ENCODE results near the gene ABCG5. TPM values are rescaled to one million over a fixed set of nuclear protein-coding genes. Genes with fewer than 3 reads are reported as not detected.

Gene ABCG5
- total RNA-seq = not detected
- long read RNA-seq = 0 reads

DNA sequence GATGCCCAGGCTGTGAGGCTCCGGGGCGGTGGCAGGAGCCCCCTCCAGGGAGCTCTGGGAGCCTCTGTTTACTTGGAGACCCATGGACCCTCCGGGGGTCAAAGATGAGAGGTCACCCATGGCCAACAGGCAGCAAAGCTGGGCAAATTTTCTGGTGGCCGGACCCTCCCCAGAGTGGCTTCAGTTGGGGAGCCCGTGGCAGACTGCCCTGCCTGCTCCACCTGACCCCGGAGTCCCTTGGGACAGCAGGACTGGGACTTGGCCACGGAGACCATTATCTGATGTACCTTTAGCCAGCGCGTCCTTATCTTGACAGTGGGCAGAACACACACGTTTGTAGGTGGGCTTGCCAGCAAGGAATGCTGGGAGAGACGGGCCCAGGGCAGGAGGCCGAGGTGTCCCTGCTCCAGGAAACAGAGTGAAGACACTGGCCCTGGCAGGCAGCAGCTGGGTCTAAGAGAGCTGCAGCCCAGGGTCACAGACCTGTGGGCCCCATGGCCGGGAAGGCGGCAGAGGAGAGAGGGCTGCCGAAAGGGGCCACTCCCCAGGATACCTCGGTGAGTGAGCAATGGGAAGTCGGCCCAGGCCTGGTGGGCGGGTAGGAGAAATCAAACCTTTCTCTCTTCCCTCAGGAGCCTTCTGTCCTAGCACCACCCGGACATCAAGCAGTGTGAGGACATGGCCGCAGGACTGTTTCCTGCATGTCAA is at the start of gene ABCG5, which contains the start of gene ABCG8:
Gene ABCG5 (minus strand): TSS at position 280 of the 708 bp plus-strand sequence. CDS start 160 bp downstream, at position 120.
Gene ABCG8 (plus strand): TSS at position 412 of the 708 bp plus-strand sequence. CDS start 83 bp downstream, at position 495.
- intact Hi-C loops (cut with DNase I) = no loop called here
- no peak for DNase-seq (ENCODE audit: low spot score)

- intact Hi-C loops (cut with DNase I) = no loop called here
- DNase-seq (ENCODE audit: low spot score) = no peak
These were observed 48.5 kb upstream of the ABCG5 start for GRCh38 chr2:43887176-43887575.

GRCh38 chr2:43885132-43885632 is 46.5 kb upstream of the ABCG5 start:
- intact Hi-C loops (cut with DNase I) = no loop called here

DNA sequence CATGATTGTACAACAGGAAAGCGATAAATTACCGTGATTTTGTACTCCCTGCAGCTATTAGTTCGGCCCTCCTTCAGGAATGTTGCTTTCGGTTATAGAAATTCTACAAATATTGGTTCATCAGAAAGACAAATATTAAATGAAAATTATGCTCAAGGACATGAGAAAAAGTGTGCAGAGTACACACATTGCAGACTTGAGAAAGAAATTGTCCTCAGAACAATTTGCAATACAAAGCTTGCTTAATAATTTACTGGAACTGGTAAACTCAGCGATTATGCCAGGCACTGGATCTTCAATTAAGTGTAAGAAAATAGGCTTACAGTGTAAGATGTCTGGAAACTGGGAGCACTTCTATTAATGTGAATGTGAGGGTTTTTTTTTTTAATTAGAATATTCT is 46.0 kb upstream of the ABCG5 start:
- no peak for DNase-seq (ENCODE audit: low spot score)
- intact Hi-C loops (cut with DNase I) = no loop called here

More at GRCh38 chr2:43885132-43885632, 46.5 kb upstream of the ABCG5 start:
- no peak for DNase-seq (ENCODE audit: low spot score)

DNA sequence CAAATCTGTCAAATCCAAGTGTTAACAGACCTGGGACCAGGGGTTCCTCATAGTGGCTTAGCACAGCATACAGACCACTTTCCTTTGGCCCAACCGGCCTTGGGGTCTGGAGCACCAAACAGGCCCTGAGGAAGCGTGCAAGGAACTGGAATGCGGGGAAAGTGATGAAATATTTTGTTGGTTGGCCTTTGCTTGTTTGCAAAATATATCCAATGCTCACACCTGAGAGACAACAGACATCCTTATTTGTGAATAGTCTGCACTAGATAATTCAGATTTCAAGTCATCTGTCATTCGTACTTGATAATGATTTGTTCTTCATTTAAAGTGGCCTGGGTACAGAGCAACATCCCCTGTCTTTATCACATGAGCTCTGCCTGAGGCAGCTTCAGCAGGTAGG is 43.7 kb upstream of the ABCG5 start:
- intact Hi-C loops (cut with DNase I) = no loop called here
- no peak for DNase-seq (ENCODE audit: low spot score)

- no peak for DNase-seq (ENCODE audit: low spot score)
- intact Hi-C loops (cut with DNase I) = no loop called here
These were observed 42.3 kb upstream of the ABCG5 start for GRCh38 chr2:43880952-43881351.

GRCh38 chr2:43880471-43880870 is 41.8 kb upstream of the ABCG5 start:
- intact Hi-C loops (cut with DNase I) = no loop called here
- no peak for DNase-seq (ENCODE audit: low spot score)

GRCh38 chr2:43879261-43879660 is 40.6 kb upstream of the ABCG5 start:
- no peak for DNase-seq (ENCODE audit: low spot score)
- intact Hi-C loops (cut with DNase I) = loop anchor here (10.0 kb wide), 1 partner anchor 264 kb away; no protein-coding TSS in a partner anchor

- intact Hi-C loops (cut with DNase I) = loop anchor here (10.0 kb wide), 1 partner anchor 263 kb away; no protein-coding TSS in a partner anchor
- no peak for DNase-seq (ENCODE audit: low spot score)
These were observed 39.3 kb upstream of the ABCG5 start for GRCh38 chr2:43877782-43878464.

DNA sequence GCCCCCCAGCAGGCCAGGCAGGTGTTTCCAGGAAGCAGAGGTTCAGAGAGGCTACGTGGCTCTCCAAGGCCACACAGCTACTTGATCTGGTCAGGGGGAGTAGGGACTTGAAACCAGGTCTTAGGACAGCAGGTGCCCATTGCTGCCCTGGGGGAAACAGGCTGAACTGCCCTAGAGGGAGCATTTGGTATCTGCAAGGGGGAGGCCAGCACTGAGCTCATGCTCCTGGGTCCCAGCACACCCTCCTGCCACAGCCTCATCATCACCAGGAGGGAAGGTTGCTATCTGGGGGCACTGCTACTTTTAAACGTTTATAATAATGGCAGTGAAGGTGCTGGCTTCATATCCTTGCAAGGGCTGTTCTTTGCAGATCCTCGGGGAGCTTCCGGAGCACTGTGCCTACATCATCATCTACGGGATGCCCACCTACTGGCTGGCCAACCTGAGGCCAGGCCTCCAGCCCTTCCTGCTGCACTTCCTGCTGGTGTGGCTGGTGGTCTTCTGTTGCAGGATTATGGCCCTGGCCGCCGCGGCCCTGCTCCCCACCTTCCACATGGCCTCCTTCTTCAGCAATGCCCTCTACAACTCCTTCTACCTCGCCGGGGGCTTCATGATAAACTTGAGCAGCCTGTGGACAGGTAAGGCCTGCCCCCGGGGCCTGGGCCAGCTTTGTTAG is 36.3 kb upstream of the ABCG5 start:
- intact Hi-C loops (cut with DNase I) = loop anchor here (10.0 kb wide), 1 partner anchor 260 kb away; no protein-coding TSS in a partner anchor

GRCh38 chr2:43872151-43872550 is 33.5 kb upstream of the ABCG5 start:
- intact Hi-C loops (cut with DNase I) = loop anchor here (10.0 kb wide), 1 partner anchor 257 kb away; no protein-coding TSS in a partner anchor
- DNase-seq (ENCODE audit: low spot score) = no peak

More for the DNA sequence above, 36.3 kb upstream of the ABCG5 start:
- DNase-seq (ENCODE audit: low spot score) = no peak

GRCh38 chr2:43855292-43855691 is 16.7 kb upstream of the ABCG5 start:
- DNase-seq (ENCODE audit: low spot score) = no peak
- intact Hi-C loops (cut with DNase I) = no loop called here

DNA sequence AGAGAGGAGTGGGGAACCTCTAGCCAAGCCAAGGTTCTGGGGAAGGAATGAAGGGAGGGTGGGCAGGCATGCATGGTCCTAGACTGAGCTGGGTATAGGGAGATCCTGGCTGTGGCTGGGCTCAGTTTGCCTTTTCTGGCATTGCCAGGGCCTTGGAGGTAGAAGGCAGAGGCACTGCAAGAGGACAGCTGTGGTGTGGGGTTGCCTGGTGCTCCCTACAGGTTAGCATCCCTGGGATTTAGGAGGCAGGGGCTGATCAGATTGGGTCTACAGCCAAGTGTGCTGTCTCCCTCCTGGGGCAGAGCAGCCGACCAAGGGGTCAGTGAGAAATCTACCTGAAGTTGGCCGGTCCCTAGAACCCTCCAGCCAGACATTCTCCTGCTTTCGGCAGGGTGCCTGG is 16.0 kb upstream of the ABCG5 start:
- intact Hi-C loops (cut with DNase I) = no loop called here
- no peak for DNase-seq (ENCODE audit: low spot score)

DNA sequence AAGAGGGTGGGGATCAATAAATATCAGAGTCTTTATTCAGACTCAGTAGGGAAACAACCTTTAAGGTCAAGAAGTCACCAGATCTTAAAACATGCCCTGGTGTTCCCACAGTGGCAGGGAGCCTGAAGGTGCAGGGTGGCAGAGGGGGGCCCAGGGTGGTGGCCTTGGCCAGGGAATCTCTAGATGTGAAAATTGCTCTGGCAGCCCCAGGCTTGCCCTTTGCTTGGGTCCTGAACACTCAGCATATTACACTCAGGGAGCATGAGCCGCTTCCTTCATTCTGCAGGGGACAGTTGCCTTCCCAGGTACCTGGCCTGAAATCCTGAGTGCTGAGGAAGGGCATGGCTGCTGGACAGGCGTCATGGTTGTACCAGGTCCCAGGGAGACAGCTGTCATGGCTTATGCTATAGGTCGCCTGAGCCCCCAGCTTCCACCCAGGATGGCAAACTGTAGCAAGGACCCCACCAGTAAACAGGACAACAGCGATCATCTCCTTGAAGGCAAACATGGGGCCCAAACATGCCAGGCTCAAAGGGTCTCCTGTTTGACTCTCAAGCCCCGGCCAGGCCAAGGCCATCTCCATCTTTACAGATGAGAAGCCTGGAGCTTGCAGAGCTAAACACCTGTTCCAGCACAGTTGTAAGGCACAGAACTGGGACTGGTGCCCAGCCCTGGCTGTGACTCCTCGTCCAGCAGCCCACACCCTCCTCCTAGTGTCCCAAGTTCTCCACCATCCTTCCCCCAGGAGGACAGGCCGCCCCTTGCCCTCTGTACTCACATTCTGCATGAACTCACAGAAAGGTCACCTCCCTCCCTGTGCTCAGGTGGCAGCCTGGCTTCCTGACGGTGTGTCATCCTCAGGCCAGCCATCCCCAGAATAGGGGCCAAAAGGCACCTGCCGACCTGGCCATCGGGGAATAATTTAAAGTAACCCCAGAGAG is 14.8 kb upstream of the ABCG5 start:
- intact Hi-C loops (cut with DNase I) = no loop called here
- no peak for DNase-seq (ENCODE audit: low spot score)

DNA sequence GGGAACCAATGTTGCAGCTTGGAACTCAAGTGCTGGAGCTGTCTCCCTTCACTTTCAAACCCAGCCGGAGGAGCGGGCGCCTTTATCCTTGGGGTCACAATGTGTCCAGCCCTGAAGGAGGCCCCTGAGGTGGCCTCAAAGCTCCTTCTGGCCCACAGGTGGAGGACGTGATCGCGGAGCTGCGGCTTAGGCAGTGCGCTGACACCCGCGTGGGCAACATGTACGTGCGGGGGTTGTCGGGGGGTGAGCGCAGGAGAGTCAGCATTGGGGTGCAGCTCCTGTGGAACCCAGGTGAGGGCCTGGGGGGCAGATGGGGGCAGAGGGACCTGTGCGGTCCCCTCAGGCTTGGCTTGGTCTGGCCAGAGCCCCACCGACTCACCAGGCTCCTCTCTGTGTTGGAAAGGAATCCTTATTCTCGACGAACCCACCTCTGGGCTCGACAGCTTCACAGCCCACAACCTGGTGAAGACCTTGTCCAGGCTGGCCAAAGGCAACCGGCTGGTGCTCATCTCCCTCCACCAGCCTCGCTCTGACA is 13.6 kb upstream of the ABCG5 start:
- DNase-seq (ENCODE audit: low spot score) = no peak
- intact Hi-C loops (cut with DNase I) = no loop called here

DNA sequence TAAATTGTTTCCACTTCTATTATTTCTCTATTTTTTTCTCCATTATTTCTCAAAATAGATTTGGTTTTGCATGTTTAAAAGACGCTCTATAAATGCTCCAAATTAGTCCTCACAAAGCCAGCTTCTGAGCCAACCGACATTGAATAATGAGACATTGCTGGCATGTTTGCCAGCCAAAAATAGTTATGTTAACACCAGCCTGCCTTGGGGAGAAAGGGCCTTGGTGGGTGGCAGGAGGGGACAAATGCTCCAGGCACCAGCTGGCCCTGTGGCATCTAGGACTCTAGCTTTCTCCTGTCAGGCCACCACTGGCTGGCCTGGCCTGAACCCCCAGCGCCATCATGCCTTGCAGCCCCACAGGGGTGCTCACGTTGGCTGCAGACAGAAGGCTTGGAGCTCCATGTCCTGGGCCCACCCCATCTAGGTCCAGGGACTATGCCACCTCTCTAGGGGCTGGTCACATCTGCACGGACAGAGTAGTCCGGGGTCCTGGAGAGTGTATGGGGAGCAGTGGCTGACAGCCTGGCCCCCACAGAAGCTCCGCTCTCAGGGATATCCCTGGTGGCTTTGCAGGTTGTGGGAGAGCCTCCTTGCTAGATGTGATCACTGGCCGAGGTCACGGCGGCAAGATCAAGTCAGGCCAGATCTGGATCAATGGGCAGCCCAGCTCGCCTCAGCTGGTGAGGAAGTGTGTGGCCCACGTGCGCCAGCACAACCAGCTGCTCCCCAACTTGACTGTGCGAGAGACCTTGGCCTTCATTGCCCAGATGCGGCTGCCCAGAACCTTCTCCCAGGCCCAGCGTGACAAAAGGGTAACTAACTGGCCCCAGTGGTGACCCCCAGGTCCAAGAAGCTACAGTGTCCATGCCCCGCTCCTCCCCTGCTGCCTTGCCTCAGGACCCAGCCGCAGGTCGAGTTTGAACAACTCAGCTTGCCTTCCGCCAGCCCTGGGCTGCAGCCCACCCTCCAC is 12.7 kb upstream of the ABCG5 start:
- intact Hi-C loops (cut with DNase I) = no loop called here
- DNase-seq (ENCODE audit: low spot score) = peak; percentile 72

DNA sequence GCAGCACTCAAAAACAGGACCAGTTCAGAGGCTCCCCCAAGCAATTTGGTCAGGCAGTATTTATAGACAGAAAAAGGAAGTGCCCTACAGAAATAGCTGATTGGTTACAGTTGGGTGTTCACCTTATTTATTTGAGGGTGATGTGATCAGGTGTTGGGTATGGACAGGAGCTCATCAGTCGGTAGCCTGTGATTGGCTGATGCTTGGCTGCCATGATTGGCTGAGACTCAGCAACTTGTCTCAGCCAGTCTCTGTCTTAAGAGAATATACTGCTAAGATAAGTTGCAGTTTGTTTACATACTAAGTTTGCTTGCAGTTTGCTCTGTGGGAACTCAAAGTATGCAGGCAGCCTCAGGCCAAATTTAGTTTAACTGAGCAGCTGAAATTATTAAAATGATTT is 9.6 kb upstream of the ABCG5 start:
- DNase-seq (ENCODE audit: low spot score) = no peak
- intact Hi-C loops (cut with DNase I) = no loop called here
